HG02973 (cell line): Measurements from ENCODE around the gene OR2H2.

Experiments
- ATAC-seq: cut with Tn5 transposase; IDR thresholded peaks from one replicate; pipeline ENCODE4 v1.9.1; 2021; ENCODE audit warnings: moderate library complexity; ENCODE audit not compliant: unreplicated experiment

The OR2H2 gene

DNA sequence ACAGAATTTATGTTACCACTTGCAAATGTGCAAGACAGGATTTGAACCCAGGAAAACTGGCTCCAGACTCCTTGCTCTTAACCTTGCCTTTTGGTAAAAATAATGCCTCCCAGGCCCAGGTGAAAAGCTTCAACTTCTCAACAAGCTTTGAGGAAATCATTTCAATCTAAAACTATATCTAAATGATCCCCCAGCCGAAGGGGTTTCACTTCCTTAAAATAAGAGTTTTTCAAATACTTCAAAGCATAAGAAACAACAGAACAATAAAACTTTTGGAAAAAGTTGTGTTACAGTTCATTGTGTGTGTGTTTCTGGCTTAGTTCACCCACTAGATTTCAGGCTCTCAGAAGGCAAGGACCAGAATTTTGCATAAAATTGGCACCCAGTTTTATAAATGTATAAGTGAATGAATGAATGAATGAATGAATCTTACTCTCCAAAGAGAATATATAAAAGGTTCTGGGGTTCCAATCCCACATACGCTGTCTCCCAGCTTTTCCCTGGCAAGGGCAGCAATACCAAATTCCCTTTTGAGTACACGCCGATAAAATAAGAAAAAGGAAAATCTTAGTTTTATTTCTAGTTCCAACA is 5.4 kb downstream of the OR2H2 start:
- no peak for ATAC-seq

DNA sequence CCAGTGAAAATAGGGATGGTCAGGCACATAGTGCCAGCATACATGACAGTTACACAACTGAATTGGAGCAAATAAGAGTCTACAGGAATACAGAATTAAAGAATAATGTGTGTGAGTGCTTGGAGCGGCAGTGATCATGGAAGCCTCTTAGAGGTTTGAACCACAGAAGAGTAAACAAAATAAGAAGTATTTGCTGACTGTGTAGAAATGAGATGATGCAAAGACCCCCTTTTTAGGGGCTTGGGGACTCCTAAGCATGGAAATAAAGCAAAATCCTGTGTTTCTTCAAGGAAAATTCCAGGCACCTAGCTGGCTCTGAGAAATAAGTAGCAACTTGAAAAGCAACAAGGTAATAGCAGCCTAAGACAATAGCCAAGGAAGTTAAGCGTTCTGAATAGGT is 6.8 kb downstream of the OR2H2 start:
- no peak for ATAC-seq

DNA sequence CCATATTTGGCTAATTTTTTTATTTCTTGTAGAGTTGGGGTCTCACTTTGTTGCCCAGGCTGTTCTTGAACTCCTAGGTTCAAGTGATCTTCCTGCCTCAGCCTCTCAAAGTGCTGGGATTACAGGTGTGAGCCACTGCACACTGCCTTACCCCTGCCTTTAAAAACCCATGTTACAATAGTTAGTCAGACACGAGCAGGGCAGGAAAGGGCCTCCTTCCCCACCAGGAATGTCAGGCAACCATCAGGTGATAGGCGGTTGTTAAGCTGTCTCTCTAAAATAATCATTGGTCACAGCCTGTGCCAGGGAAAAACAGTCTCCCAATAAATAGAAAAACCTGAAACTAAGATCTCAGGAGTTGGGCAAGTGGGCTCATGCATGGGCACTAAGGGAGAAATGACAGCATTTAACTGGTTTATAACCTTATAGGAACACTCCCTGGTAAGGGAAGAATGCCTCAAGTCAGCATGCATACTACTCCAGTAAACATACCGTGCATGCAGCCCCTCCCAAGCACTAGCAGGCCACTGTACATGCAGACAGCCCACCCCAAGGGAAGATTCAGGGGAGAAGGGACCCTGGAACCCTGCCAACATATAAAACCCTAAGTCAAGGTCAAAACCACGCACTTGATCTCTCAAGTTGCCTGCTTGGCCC is 8.4 kb downstream of the OR2H2 start:
- ATAC-seq, result no peak

DNA sequence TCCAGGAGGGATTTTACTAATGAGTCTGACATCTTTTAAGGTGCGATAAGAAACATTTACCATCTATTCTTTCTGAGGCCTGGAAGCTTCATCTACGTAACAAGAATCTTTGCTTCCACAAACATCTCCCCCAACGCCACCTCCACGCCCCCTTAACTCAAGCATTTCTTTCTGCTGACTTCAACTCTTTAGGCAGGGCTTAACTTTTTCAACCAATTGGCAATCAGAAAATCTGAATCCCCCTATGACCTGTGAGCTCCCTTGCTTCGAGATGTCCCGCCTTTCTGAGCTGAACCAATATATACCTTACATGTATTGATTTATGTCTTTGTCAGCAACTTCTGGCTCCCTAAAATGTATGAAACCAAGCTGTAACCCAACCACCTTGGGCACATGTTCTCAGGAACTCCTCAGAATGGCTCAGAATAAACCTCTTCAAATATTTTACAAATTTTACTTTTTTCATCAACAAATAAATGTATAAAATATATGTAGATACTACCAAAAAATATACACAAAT is 11.5 kb downstream of the OR2H2 start:
- ATAC-seq, result no peak

DNA sequence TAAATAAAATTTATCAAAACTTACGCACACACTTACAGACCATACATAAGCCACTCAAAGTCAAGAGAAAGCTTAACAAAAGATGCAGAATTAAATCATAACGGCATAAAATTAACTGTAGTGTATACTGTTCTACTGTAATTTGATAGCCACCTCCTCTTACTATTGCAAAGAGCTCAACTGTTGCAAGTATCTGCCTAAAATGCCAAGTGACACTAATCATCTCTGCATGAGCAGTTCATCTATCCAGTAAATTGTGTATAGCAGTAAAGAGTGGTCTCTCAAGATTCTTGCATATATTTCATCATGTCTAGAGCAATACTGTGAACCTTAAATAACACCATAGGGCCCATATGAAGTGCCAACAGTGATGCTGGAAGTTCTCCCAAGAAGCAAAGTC is 12.3 kb downstream of the OR2H2 start:
- ATAC-seq, result no peak

DNA sequence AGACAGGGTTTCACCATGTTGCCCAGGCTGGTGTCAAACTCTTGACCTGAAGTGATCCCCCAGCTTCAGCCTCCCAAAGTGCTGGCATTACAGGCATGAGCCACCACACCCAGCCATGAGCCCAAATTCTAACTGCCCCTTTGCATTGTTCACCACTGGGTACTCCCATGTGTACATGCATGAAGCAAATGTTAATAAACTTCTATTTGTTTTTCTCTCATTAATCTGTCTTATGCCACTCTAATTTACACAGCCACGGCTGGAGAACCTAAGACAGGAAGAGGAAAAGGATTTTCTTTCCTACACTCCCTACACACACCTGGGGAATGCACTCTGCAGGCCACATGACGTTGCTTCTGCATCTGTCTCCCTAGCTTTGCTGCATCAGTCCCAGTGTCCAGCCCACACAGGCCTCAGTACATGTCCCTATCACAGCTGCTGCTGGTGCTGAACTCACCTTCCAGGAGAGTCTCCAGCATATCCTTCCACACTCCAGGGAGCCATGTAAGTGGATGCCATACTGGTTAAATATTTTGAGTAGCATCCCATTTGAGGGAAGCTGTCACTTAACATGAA is 13.3 kb downstream of the OR2H2 start:
- ATAC-seq, result no peak

DNA sequence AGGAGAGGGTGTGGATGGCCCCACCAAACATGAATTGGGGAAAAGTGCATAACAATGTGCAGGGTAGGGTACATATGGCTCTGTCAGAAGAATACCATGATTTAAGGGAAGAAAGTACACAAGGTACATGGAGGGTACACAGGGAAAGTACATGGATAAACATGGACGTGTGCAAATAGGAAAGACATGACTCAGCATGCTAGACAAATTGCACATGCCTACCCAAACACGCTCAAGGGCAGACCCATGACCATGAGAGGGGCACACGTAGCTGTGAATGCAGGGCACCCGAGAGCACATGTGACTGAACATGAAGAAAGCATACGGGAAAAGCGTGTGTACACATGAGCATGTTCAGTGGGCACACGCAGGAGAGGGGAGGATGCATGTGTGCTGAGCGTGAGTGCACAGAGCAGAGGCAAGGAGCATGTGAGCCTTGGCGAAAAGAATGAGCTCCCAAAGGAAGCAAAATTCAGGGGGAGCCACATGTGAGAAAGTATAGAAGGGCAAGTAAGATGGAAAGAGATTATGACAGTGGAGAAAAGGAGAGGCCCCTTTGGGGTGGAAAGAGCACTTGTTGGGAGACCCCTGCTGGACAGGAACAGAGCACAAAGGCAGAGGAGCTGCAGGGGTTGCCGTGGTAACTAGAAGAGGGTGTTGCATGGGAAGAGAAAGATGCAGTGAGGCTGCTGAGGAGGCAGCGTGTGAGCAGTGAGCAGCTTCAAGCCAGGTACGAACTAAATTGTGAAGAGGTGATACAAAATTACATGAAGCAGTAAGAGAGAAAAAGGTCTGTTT is 17.8 kb downstream of the OR2H2 start:
- ATAC-seq, result no peak

DNA sequence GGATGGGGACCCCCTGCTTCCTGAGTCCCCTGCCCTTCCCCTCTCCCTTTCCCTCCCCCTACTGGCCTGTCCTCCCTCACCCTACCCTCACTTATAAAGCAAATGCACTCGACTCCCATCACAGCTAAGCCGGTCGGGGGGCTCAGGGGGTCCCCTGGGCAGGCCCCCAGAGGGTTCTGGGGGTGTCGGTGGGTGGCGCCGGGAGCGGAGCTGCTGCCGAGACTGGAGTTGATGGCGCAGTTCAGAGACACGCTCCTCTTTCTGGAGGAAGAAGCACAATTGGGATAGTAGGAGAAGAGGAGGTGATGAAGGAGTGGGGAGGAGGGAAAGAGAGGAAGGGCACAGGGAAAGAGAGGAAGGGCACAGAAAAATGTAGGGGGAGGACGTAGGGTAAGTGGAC is 18.5 kb downstream of the OR2H2 start:
- ATAC-seq, result no peak

DNA sequence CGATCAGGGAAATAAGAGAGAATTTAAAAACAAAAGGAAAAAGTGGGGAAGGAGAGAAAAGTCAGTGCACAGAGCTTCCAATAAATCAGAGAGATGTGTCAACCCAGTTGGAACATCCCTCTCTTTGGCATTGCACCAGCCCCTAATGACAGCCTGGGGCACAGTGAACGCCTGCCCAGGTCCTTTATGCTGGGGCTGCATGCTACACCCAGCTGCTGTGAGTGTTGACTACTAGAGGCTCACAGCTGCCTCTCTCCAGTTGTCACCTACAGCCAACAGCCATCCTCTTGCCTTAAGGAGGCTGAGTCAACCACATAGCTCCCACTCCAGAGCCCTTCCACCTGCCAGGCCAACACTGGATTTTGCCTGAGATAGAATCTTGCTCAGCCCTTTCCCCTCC is 19.0 kb downstream of the OR2H2 start:
- no peak for ATAC-seq

DNA sequence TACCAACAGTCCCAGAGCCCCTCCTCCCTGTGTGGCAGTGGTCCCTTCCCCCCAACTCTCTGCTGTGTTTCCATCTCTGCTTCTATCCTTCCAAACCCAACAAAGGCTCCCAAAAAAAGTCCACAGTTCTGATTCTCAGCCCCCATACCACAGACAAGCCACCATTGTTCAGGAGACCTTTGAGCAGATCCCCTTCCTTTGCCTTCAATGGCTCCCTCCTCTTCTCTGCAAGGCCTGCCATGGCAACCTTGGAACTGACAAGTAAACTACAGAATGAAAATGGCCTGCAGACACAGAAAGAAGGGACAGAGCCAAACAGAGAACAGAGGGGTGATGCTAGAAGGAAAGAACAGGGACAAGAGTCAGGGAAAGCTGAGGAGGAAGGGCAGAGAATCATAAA is 23.2 kb downstream of the OR2H2 start:
- no peak for ATAC-seq

DNA sequence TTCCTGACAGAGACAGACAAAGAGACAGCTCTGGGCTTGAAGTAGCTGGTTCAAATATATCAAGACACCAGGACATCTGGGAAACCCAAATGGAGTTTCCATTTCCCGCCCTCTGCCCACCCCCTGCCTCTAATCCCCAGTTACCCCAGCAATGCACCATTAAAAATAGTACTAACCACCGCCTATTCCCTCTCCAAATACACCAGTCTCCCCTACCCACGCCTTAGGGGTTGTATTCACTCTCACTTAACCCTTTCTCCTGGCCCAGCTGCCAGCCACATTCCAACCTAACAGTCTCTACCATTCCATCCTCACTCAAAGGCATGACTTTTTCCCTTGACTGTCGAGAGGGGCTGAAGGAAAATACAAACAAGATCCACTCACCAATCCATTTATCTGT is 25.6 kb downstream of the OR2H2 start:
- ATAC-seq, result no peak

DNA sequence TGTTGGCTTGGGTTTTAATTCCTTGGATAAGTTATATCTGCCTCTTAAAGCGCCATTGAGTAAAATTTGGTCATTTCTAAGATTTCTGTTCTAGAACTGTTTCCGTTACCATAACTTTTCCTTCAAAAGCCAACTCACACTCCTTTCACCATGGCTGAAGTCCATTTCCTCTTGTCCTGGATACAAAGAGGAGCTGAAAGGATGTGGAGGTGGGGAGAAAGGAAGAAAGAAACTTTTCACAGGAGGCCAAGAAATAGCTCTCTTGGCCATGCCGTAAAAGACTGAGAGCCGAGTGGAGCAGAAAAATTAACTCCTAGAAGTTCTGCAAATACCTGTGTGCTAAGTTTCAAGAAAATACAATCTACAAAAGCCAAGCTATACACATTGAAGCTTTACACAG is 26.5 kb downstream of the OR2H2 start:
- no peak for ATAC-seq

DNA sequence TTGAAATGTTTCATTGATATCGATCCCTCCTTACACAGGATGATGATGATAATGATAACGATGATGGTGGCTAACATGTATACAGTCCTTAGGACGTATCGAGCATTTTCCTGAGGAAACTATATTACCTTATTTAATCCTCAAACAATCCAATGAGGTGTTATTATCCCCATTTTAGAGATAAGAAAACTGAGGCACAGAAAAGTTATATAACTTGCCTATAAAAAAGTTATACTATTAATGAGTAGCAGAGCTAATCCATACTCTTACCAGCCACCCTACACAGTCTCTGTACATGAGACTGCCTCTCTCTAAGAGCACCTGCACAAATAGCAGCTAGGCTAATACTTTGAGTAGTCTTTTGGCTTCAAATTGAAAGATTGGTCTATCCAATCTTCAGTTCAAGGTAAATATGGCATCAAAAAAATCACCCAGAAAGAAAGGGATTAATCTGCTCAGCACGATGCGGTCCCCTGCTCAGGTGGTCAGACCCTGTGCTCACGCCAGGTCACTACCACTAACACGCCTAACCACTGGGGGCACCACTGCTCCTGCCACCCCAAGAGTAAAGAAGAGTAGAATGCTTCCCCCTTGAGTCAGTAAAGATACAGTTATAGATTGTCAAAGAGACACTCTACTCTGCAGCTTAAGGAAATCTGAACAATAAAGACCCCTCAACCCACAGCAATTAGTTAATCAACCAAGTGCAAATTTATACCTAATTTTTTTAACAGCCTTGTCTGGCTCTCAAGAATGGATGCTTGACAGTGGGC is 33.0 kb downstream of the OR2H2 start:
- ATAC-seq, result no peak

DNA sequence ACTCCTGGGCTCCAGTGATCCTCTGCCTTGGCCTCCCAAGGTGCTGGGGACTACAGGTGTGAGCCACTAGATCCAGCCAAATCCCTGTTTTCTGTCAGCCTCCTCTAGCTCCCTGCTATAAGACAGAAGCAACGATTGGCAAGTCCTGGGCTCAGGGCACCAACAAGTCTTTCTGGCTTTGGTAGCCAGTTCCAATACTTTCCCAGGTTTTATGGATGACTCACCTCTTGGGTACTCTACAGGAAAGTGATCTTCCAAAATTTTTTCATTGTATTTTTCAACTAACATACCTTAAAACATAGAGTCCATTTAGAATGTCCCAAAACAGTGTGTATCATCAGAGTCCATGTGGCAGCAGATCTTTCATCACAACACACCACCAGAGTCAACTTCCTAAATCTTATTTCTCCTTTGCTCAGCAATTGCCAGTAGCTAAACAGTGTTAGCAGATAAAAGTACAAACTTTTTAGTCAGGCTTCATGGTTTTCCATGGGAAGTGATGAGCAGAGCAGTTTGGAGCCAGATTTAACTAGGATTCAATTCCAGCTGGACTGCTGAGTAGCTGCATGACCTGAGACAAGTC is 34.7 kb downstream of the OR2H2 start:
- ATAC-seq, result no peak

DNA sequence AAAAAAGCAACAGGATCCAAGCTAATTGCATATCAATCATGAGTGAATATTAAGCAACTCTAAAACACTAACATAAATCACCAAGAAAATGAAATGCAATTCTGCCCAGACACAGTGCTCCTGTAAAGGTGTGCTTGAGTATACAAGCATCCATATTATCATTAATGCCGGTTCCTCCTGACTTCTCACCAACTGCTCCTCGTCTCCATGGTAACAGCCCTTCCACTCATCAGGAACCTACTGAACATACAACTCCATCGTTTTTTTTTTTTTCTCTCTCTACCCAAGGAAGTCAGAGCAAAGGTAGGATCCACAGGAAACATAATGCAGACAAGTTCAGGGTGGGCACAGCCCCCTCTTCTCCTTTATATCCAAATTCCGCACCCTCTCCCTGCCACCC is 35.7 kb downstream of the OR2H2 start:
- no peak for ATAC-seq

DNA sequence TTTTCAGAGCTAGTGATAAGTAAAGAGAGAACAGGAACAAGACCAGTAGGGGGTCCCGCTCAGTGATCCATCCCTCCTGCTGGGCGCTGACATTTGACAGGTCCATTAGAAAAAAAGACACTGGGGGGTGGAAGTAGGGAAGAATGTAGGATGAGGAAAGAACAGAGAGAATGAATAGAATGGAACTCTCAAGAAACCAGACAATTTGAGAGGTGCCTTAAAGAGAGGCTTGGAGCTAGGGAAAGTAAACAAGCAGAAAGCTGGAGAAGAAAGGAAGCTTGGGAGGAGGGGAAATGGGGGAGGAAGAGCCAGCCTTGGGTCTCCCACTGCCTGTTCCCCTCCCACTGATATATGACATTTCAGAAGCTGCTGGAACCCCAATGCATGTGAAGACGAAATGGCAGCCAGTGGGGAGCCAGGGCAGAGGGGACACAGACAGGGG is 39.6 kb downstream of the OR2H2 start:
- no peak for ATAC-seq

DNA sequence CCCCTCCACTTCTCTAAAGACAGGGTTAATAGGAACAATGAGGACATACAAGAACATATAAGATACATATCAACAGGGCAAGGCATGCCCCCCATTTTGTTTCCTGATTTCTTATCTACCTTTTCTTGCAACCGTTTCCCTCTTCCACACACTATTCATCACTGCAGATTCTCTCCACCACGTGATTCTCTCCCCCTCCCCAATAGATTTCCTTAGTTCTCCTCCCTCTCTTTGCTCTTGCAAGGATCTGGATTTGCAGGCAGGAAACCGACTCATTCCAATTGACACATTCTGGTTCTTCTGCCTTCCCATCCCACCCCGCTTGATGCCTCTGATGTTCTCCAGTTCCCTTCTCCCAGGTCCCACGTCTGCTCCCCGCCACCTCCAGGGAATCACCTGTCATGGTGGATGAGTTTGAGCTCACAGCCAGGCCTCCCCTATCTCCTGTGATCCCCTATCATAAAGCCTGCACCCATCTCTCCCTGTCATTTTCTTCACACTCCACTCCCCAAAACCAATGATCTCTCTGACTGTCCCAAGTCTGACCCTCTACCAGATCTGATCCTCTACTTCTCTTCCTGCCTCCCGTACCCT is 40.5 kb downstream of the OR2H2 start:
- ATAC-seq, result no peak

DNA sequence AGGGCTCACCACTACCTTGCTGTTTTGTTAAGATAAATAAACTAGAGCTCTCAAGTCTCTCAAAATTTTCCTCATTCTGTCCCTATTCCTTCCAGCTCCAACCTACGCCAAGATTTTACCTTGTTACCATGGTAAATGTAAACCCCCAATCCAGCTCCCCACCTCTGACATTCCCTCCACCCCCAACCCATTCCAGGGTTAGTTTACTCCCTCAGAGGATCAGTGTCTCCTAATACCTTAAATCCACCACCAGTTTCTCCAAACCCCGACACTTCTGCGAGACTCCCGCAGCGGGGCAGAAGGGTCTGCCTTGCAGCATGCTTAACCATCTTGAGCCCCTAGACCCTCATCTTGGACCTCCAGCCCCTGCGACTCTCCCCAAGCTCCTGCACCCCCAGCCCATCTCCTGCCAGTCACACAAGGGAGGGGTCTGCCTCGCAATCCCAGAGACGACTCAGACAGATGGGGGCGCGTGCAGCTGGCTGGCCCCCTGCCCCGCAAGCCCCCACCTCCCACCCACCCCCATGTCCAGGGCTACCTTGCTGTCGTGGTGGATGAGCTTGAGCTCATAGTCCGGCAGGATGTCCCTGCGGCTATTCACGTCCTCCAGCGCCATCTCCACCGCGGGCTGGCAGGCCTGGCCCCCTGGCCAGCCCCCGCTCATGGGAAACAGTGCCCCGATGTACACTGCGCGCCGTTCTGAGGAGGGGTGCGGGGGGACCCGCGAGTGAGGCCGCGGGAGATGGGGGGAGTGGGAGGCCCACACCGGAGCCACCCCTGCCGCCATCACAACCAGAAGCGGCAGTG is 42.2 kb downstream of the OR2H2 start:
- no peak for ATAC-seq

DNA sequence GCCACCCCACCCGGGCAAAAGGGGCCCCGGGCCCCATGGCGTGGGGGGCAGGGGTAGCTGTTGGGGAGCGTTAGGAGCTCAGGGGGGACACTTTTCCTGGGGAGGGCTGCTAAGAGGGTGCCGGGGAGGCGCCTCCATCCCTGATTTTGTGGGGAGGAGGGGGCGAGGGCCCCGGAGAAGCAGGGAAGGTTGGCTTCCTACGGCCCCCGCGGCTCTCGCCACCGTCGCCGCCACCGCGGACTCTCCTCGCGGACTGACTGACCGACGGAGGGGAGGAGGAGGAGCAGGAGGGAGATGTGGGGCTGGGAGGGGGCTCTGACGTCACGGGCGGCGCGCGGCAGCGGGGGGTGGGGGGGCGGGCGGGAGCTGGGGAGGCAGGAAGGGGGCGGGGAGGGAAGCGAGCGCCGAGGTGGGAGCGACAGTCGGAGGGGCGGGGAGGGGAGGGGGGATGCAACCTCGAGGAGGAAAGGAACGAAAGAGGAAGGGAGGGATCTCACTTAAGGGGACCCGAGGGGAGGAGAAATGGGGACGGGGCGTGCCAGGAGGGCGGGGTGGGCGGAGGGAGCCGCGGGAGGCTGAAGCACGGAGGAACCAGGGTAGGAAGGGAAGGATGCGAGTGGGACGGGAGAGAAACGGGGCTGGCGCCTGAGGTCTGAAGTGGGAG is 43.0 kb downstream of the OR2H2 start:
- ATAC-seq, result no peak
